Right hindlimb (tissue), 1 donor: ENCODE measurements around the gene VPS50.
A peak's percentile ranks its signal among the peaks of the same experiment; 100 is the strongest.

ENCODE experiments used
- DNase-seq: peaks from one replicate; pipeline ENCODE4 v3.0.0-alpha.2; 2018

The VPS50 gene

GRCh38 chr7:93231799-93232672, at the start of gene VPS50:
Gene VPS50 (plus strand): TSS chr7:93232366. CDS start chr7:93232468, 102 bp downstream.
- peak; percentile 97 for DNase-seq

- DNase-seq: no peak
These were observed 46.7 kb upstream of the VPS50 start for GRCh38 chr7:93185303-93186027.

- DNase-seq: no peak
These were observed 43.1 kb upstream of the VPS50 start for GRCh38 chr7:93188870-93189634.

GRCh38 chr7:93194386-93194785, 37.8 kb upstream of the VPS50 start:
- DNase-seq: no peak

GRCh38 chr7:93196336-93196735, 35.8 kb upstream of the VPS50 start:
- no peak for DNase-seq

- DNase-seq: no peak
These were observed 33.7 kb upstream of the VPS50 start for GRCh38 chr7:93198472-93198871.

GRCh38 chr7:93202594-93203250, 29.4 kb upstream of the VPS50 start:
- DNase-seq: no peak

GRCh38 chr7:93203496-93203895, 28.7 kb upstream of the VPS50 start:
- no peak for DNase-seq

- DNase-seq: no peak
These were observed 27.1 kb upstream of the VPS50 start for GRCh38 chr7:93205046-93205445.

- no peak for DNase-seq
These were observed 20.8 kb upstream of the VPS50 start for GRCh38 chr7:93211228-93211818.

GRCh38 chr7:93212881-93213280, 19.3 kb upstream of the VPS50 start:
- DNase-seq: no peak

GRCh38 chr7:93218997-93219827, 13.0 kb upstream of the VPS50 start:
- DNase-seq: no peak

- no peak for DNase-seq
These were observed 12.3 kb upstream of the VPS50 start for GRCh38 chr7:93219868-93220267.

- DNase-seq: no peak
These were observed 5.9 kb upstream of the VPS50 start, which contains the start of gene HEPACAM2 for GRCh38 chr7:93226310-93226709. Gene HEPACAM2 (minus strand): TSS chr7:93226469.

- DNase-seq: no peak
These were observed 3.9 kb upstream of the VPS50 start for GRCh38 chr7:93228302-93228701.

- DNase-seq: no peak
These were observed 907 bp upstream of the VPS50 start for GRCh38 chr7:93231259-93231658.

GRCh38 chr7:93232673-93233018, 480 bp downstream of the VPS50 start:
- DNase-seq: no peak

GRCh38 chr7:93235541-93235940, 3.4 kb downstream of the VPS50 start:
- DNase-seq: no peak

GRCh38 chr7:93238131-93238530, 6.0 kb downstream of the VPS50 start:
- no peak for DNase-seq

- DNase-seq: no peak
These were observed 6.6 kb downstream of the VPS50 start for GRCh38 chr7:93238748-93239147.

- no peak for DNase-seq
These were observed 7.7 kb downstream of the VPS50 start for GRCh38 chr7:93239824-93240223.
